ENCODE results near the gene DCUN1D1.

DNA sequence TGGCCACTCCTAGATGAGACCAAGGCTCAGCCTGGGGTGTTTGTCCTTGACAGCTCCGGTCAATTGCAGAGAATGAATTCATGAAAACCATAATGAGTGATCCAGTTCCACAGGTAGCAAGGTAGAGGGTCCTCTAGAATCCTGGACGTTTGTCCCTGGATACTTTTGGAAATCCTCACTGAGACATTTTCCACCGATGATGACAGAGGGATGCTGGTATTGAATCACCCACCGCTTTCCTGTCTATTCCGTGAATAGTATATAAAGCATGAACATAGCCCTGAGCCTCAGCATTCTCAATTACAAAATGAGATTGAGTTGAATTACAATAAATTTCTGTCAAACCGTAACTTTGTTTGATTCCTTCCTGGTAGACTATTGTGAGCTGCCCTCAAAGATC, 5.7 kb upstream of the DCUN1D1 start:
- no peak for TF ChIP-seq EZH2 (IDR thresholded peaks at IDR 0.05)
- no peak for TF ChIP-seq POLR2AphosphoS5 (IDR thresholded peaks at IDR 0.05; ENCODE audit: borderline replicate concordance, low read depth, low read length)
- no peak for TF ChIP-seq FOXP2 (optimal IDR thresholded peaks at IDR 0.05; ENCODE audit: control extremely low read depth, extremely low read length, insufficient read depth)
